Measurements from ENCODE around the gene AMN1.
A peak's percentile ranks its signal among the peaks of the same experiment; 100 is the strongest.

The AMN1 gene

GRCh38 chr12:31651893-31652521 is 76.8 kb downstream of the AMN1 start:
- Histone ChIP-seq H3K36me3 (replicated peaks; ENCODE audit: insufficient read depth, low read length) (no peaks in the 10 kb centered on the region), H3K79me2 (ENCODE audit: low read length) (peaks cover 26% of the 10 kb centered on the region), H3F3A (ENCODE audit: insufficient read depth, low read length) (peaks cover 16% of the 10 kb centered on the region), H3K9me2 (replicated peaks; ENCODE audit: insufficient read depth, low read length) (no peaks in the 10 kb centered on the region), H3K9me3 (replicated peaks; ENCODE audit: insufficient read depth, low read length) (no peaks in the 10 kb centered on the region), H2AFZ (ENCODE audit: low read length) (peak overlapping the region; percentile 82), H3K27ac (ENCODE audit: low read length) (peak overlapping the region; percentile 79), H3K4me1 (ENCODE audit: low read length) (peaks cover 4% of the 10 kb centered on the region; the same call in 1 of the 2 replicates), H4K20me1 (ENCODE audit: insufficient read depth, low read length) (no peaks in the 10 kb centered on the region), H3K27me3 (replicated peaks; ENCODE audit: insufficient read depth, low read length) (no peaks in the 10 kb centered on the region), H3K4me2 (ENCODE audit: low read depth, low read length) (peak overlapping the region; percentile 77), H3K9ac (ENCODE audit: low read length) (peak overlapping the region; percentile 74), H3K4me3 (ENCODE audit: low read length) (peak overlapping the region; percentile 72)
- TF ChIP-seq EZH2phosphoT487 (IDR thresholded peaks at IDR 0.05; ENCODE audit: low read length) (no peak), EZH2 (optimal IDR thresholded peaks at IDR 0.05; ENCODE audit: low read depth, low read length) (no peak), CTCF (IDR thresholded peaks at IDR 0.05; ENCODE audit: low read length) (no peak)
- peak; percentile 86 for DNase-seq

- H3K4me3 ChIP-seq (ENCODE audit: low read length): peak overlapping the region; percentile 72
- peak overlapping the region; percentile 77 for H3K4me2 ChIP-seq (ENCODE audit: low read depth, low read length)
- H3K27ac ChIP-seq (ENCODE audit: low read length): peak overlapping the region; percentile 79; the same call in 1 of the 2 replicates
Measured at GRCh38 chr12:31650918-31651317, 77.9 kb downstream of the AMN1 start.

GRCh38 chr12:31647086-31647491 is 81.7 kb downstream of the AMN1 start:
- H3K9me2 ChIP-seq (replicated peaks; ENCODE audit: insufficient read depth, low read length): no peaks in the 10 kb centered on the region
- H4K20me1 ChIP-seq (ENCODE audit: insufficient read depth, low read length): no peaks in the 10 kb centered on the region
- H3F3A ChIP-seq (ENCODE audit: insufficient read depth, low read length): peaks cover 4% of the 10 kb centered on the region; the same call in 1 of the 2 replicates
- no peaks in the 10 kb centered on the region for H3K4me1 ChIP-seq (ENCODE audit: low read length)
- no peak for DNase-seq
- H3K4me2 ChIP-seq (ENCODE audit: low read depth, low read length): no peak overlapping the region
- no peak overlapping the region for H3K9ac ChIP-seq (ENCODE audit: low read length)
- no peaks in the 10 kb centered on the region for H3K36me3 ChIP-seq (replicated peaks; ENCODE audit: insufficient read depth, low read length)
- H2AFZ ChIP-seq (ENCODE audit: low read length): no peak overlapping the region
- H3K9me3 ChIP-seq (replicated peaks; ENCODE audit: insufficient read depth, low read length): no peaks in the 10 kb centered on the region
- H3K27ac ChIP-seq (ENCODE audit: low read length): no peak overlapping the region
- no peaks in the 10 kb centered on the region for H3K27me3 ChIP-seq (replicated peaks; ENCODE audit: insufficient read depth, low read length)
- H3K79me2 ChIP-seq (ENCODE audit: low read length): peaks cover 26% of the 10 kb centered on the region
- H3K4me3 ChIP-seq (ENCODE audit: low read length): no peak overlapping the region
- TF ChIP-seq CTCF (IDR thresholded peaks at IDR 0.05; ENCODE audit: low read length) (no peak), EZH2phosphoT487 (IDR thresholded peaks at IDR 0.05; ENCODE audit: low read length) (no peak), EZH2 (optimal IDR thresholded peaks at IDR 0.05; ENCODE audit: low read depth, low read length) (no peak)

More at GRCh38 chr12:31650918-31651317, 77.9 kb downstream of the AMN1 start:
- no peak for TF ChIP-seq CTCF (IDR thresholded peaks at IDR 0.05; ENCODE audit: low read length)
- TF ChIP-seq EZH2 (optimal IDR thresholded peaks at IDR 0.05; ENCODE audit: low read depth, low read length): no peak
- no peak for TF ChIP-seq EZH2phosphoT487 (IDR thresholded peaks at IDR 0.05; ENCODE audit: low read length)
- Histone ChIP-seq H3K9me2 (replicated peaks; ENCODE audit: insufficient read depth, low read length) (no peaks in the 10 kb centered on the region), H4K20me1 (ENCODE audit: insufficient read depth, low read length) (no peaks in the 10 kb centered on the region), H2AFZ (ENCODE audit: low read length) (peak overlapping the region; percentile 64), H3K27me3 (replicated peaks; ENCODE audit: insufficient read depth, low read length) (no peaks in the 10 kb centered on the region), H3K9ac (ENCODE audit: low read length) (peak overlapping the region; percentile 74), H3K79me2 (ENCODE audit: low read length) (peaks cover 26% of the 10 kb centered on the region), H3K4me1 (ENCODE audit: low read length) (peaks cover 4% of the 10 kb centered on the region; the same call in 1 of the 2 replicates), H3F3A (ENCODE audit: insufficient read depth, low read length) (peaks cover 16% of the 10 kb centered on the region), H3K9me3 (replicated peaks; ENCODE audit: insufficient read depth, low read length) (no peaks in the 10 kb centered on the region), H3K36me3 (replicated peaks; ENCODE audit: insufficient read depth, low read length) (no peaks in the 10 kb centered on the region)
- no peak for DNase-seq
